Psoas muscle (tissue), 8 donors: ENCODE results near the gene S100G. TPM values are rescaled to one million over a fixed set of nuclear protein-coding genes. Genes with fewer than 3 reads are reported as not detected.

ENCODE experiments used
- ATAC-seq, 4 donors: fragments of 200-7000 bp; cut with Tn5 transposase; one replicate each; pipeline ENCODE4 v1.9.1; 2020; ENCODE audit warnings: moderate library complexity in 3 of 4, mild to moderate bottlenecking in 2 of 4
- DNase-seq, 2 donors: peaks; one replicate each; pipeline ENCODE4 v3.0.0-alpha.2; 2020
- H3K27ac ChIP-seq: fragments of 200-600 bp; one replicate; pipeline ENCODE4 v1.8.0; 2022
- H3K27me3 ChIP-seq, 3 donors: fragments of 200-600 bp in 1 of 3; one replicate each; pipeline versions ENCODE4 v1.6.1 to v1.8.0; 2013 to 2022; ENCODE audit warnings: low read length in 2 of 3, mild to moderate bottlenecking in 2 of 3, moderate library complexity in 1 of 3; ENCODE audit not compliant: insufficient read depth in 3 of 3
- H3K36me3 ChIP-seq, 2 donors: fragments of 200-600 bp in 1 of 2; one replicate each; pipeline versions ENCODE4 v1.6.1 to v1.8.0; 2013 to 2022; ENCODE audit warnings: low read depth in 1 of 2, mild to moderate bottlenecking in 1 of 2, moderate library complexity in 1 of 2; ENCODE audit not compliant: insufficient read depth in 1 of 2
- H3K4me1 ChIP-seq: fragments of 200-600 bp; one replicate; pipeline ENCODE4 v1.8.0; 2022
- H3K4me3 ChIP-seq: fragments of 200-600 bp; one replicate; pipeline ENCODE4 v1.8.0; 2022; ENCODE audit warnings: mild to moderate bottlenecking
- H3K9me3 ChIP-seq: fragments of 200-600 bp; one replicate; pipeline ENCODE4 v1.8.0; 2022
- CTCF ChIP-seq: fragments of 200-600 bp; IDR thresholded peaks from one replicate; pipeline ENCODE4 v1.8.0; 2022; ENCODE audit warnings: antibody characterized with exemption
- WGBS, 3 donors: extraction: QIAGEN DNeasy Blood & Tissue Kit; methylation state at CpG; one replicate each; pipeline versions ENCODE4 v1.1.6 to v1.1.7; 2013; 5-methylcytosine and 5-hydroxymethylcytosine counted together
- intact Hi-C, 2 donors: fragments of 100-400 bp; cut with DNase I; formaldehyde crosslinking; loops; one replicate each; pipeline versions ENCODE4 v1.11.0 to v1.14.2; 2022
- polyA plus RNA-seq, 3 donors: library from polyadenylated mRNA; stranded (reverse); fragments of 200-250 nt; gene quantifications; one replicate each; pipeline ENCODE4 v1.2.3, GENCODE V29; 2013
- total RNA-seq, 4 donors: library from RNA; stranded (reverse); fragmentation: NEBNext Ultra II Directional in 2 of 4; extraction: Animal tissue kit (Norgen Biotek cat#: 25700) in 2 of 4; gene quantifications; one replicate each; pipeline versions ENCODE4 v1.2.1 to v1.2.4, GENCODE V29; 2021 to 2023
- donor health status: healthy with polysubstance abuse.
- donor health status: DM: no; HTN: no; CAD: no; lungs with moderate emphysema.
- donor health status: Bipolar disorder and iron deficiency.
- donor health status: healthy.
- donor health status: DM: yes; HTN: yes; CAD: no.
- donor health status: DM: no; HTN: no; CAD: no.
- donor health status: DM: no; HTN: no; CAD: no.
- donor health status: DM: yes; HTN: yes; CAD: no.

S100G gene
- total and polyA plus RNA-seq, 7 donors = 0.23 TPM; not detected in 6

- Histone ChIP-seq H3K4me1 (no peaks in the 10 kb centered on the region), H3K36me3 (no peaks in the 10 kb centered on the region), H3K9me3 (no peaks in the 10 kb centered on the region), H3K27ac (no peak overlapping the region), H3K27me3 (peaks cover 0 to 28% (median 0%) of the 10 kb centered on the region in 3 donors), H3K4me3 (no peak overlapping the region)
- ATAC-seq (no peak), DNase-seq (no peak)
- 74 to 95% (median 94%) methylated on average over 2 of the region's 2 CpGs for WGBS, 3 donors
- TF ChIP-seq CTCF = no peak
- intact Hi-C loops = loop anchor here (10.0 kb wide), 2 partner anchors 227 to 537 kb away; partner anchors contain the start of gene GRPR (in 1 of the 2)
Measured at GRCh38 chrX:16661495-16661894, 11.5 kb downstream of the S100G start.

GRCh38 chrX:16662402-16662801 is 12.4 kb downstream of the S100G start:
- intact Hi-C loops = loop anchor here (10.0 kb wide), 2 partner anchors 228 to 538 kb away; partner anchors contain the start of gene GRPR (in 1 of the 2)
- DNase-seq (no peak), ATAC-seq (no peak)
- H3K4me1 ChIP-seq = no peaks in the 10 kb centered on the region
- H3K36me3 ChIP-seq = peaks cover 0 to 3% of the 10 kb centered on the region in 2 donors
- no peaks in the 10 kb centered on the region for H3K9me3 ChIP-seq
- peaks cover 0 to 28% (median 0%) of the 10 kb centered on the region in 3 donors for H3K27me3 ChIP-seq
- TF ChIP-seq CTCF = no peak
- WGBS, 3 donors = 64 to 91% (median 78%) methylated on average over 2 of the region's 2 CpGs
- H3K4me3 ChIP-seq = no peak overlapping the region
- no peak overlapping the region for H3K27ac ChIP-seq

GRCh38 chrX:16664074-16664473 is 14.1 kb downstream of the S100G start:
- Histone ChIP-seq H3K9me3 (no peaks in the 10 kb centered on the region), H3K4me3 (no peak overlapping the region), H3K27ac (no peak overlapping the region), H3K27me3 (peaks cover 0 to 28% (median 0%) of the 10 kb centered on the region in 3 donors), H3K4me1 (no peaks in the 10 kb centered on the region), H3K36me3 (peaks cover 0 to 4% of the 10 kb centered on the region in 2 donors)
- intact Hi-C loops = loop anchor here (10.0 kb wide), 2 partner anchors 229 to 539 kb away; partner anchors contain the start of gene GRPR (in 1 of the 2)
- no peak for TF ChIP-seq CTCF
- ATAC-seq (no peak), DNase-seq (no peak)
- 86 to 90% (median 88%) methylated on average over 4 to 5 of the region's 5 CpGs for WGBS, 3 donors

- Histone ChIP-seq H3K4me1 (no peaks in the 10 kb centered on the region), H3K4me3 (no peak overlapping the region), H3K36me3 (peaks cover 0 to 4% of the 10 kb centered on the region in 2 donors), H3K27me3 (peaks cover 0 to 28% (median 0%) of the 10 kb centered on the region in 3 donors), H3K27ac (no peak overlapping the region), H3K9me3 (no peaks in the 10 kb centered on the region)
- DNase-seq (no peak), ATAC-seq (no peak)
- intact Hi-C loops = loop anchor here (10.0 kb wide), 2 partner anchors 230 to 540 kb away; partner anchors contain the start of gene GRPR (in 1 of the 2)
- TF ChIP-seq CTCF = no peak
- WGBS, 3 donors = 78 to 97% (median 79%) methylated on average over 2 of the region's 2 CpGs
Measured at GRCh38 chrX:16664626-16665025, 14.7 kb downstream of the S100G start.

GRCh38 chrX:16665089-16665488 is 15.1 kb downstream of the S100G start:
- H3K27ac ChIP-seq = no peak overlapping the region
- intact Hi-C loops = loop anchor here (10.0 kb wide), 2 partner anchors 230 to 540 kb away; partner anchors contain the start of gene GRPR (in 1 of the 2)
- ATAC-seq (no peak), DNase-seq (no peak)
- H3K36me3 ChIP-seq = peaks cover 0 to 5% of the 10 kb centered on the region in 2 donors
- H3K27me3 ChIP-seq = peaks cover 0 to 25% (median 0%) of the 10 kb centered on the region in 3 donors
- no peaks in the 10 kb centered on the region for H3K9me3 ChIP-seq
- no peaks in the 10 kb centered on the region for H3K4me1 ChIP-seq
- no peak for TF ChIP-seq CTCF
- WGBS, 3 donors = 65 to 72% (median 72%) methylated on average over 2 of the region's 2 CpGs
- no peak overlapping the region for H3K4me3 ChIP-seq
